ENCODE measurements around the gene SCNM1.

DNA sequence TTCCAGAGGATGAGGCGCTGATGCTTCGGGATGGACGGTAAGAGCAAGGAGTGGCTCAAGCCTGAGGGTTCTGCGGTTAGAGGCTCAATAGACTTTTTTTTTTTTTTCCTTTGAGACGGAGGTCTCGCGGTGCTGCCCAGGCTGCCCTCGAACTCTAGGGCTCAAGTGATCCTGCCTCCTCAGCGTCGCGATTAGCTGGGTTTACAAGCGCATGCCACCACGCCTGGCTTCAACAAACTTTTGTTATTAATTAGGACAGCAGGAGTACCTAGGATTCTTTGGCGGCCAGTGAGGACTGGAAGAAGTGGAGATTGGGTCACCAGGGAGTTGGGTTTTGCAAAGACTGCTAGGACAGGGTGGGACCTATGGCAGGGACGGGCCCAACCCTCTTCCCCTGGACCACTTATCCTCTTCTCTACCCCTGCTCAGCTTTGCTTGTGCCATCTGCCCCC, 587 bp downstream of the SCNM1 start:
- TF ChIP-seq CTCF (optimal IDR thresholded peaks at IDR 0.05 in 1 of 3, IDR thresholded peaks at IDR 0.05 in 1 of 3, conservative IDR thresholded peaks at IDR 0.05 in 1 of 3; ENCODE audit: extremely low read depth in 1 of 3, insufficient read depth in 2 of 3, low read length in 3 of 3) (no peak), EZH2 (IDR thresholded peaks at IDR 0.05; ENCODE audit: low read length) (no peak)
